Stimulated activated CD4-positive, alpha-beta T cell treated with anti-CD3 and anti-CD28 coated beads, Interleukin-2, amount 100 ng/mL, for 4 hours (primary cell): ENCODE results near the gene FOXJ3.
"Not testable (repeated sequence)": the region's sequence is repeated elsewhere in the genome, so short reads cannot be mapped to it uniquely, and the experiment has no call there.

Experiments
- DNase-seq: peaks from one replicate; pipeline ENCODE4 v3.0.0-alpha.2; 2020; ENCODE audit warnings: low read depth

FOXJ3 gene

GRCh38 chr1:42251042-42251441 lies 84.0 kb downstream of the FOXJ3 start:
- DNase-seq: no peak

- no peak for DNase-seq
These were observed 84.9 kb downstream of the FOXJ3 start for GRCh38 chr1:42250164-42250563.

GRCh38 chr1:42240966-42241755 lies 93.9 kb downstream of the FOXJ3 start:
- no peak for DNase-seq

DNA sequence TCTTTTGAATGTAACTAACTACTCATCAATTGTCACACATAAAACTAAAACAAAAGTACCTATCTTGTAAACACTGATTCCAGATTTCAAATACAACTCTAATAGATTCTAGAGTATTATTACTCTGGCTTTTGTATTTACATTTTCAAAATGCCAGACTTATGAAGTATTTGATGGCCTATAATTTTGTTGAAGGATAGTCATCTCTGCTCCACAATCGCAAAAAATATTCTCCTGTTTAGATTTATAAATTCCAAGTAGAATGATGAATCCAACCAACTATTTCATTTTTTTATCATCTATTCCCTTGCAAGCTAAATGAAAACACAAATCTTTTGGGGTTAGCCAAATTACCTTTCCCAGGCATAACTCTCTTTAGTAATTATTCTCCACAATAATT lies 95.5 kb downstream of the FOXJ3 start:
- DNase-seq: no peak

DNA sequence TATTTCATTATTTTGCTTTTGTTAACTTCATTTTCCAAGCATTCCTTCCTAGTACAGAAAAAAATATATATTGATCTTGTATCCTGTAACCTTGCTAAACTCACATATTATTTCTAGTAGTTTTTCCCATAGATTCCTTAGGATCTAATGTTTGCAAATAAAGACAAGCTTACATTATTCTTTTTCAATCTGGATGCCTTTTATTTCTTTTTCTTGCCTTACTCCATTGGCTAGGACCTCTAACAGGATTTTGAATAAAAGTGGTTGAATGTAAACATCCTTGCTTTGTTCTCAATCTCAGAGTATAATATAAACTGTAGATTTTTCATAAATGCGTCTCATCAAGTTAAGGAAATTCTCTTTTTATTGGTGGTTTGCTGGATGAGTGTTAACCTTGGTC lies 96.0 kb downstream of the FOXJ3 start:
- DNase-seq: no peak

- no peak for DNase-seq
These were observed 103.8 kb downstream of the FOXJ3 start for GRCh38 chr1:42231253-42231652.

GRCh38 chr1:42228938-42229337 lies 106.1 kb downstream of the FOXJ3 start:
- no peak for DNase-seq

DNA sequence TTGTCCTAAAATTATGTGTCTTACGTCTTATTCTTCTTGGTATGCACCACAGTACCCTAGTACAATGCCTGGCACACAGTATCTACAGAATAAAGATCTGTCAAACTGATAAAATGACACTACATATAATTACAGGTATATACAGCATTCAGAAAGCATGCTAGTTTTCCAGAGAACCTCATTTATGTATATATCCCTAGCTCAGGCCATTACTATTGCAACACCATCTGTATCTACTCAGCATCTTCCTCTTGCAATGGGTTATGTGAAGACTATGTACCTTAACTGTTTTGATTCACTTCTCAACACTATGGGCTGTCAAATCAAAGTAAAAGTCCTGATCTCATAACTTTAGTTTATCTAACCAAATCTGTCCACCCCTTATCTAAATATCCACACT lies 112.0 kb downstream of the FOXJ3 start:
- no peak for DNase-seq

- no peak for DNase-seq
These were observed 113.0 kb downstream of the FOXJ3 start for GRCh38 chr1:42221952-42222606.

GRCh38 chr1:42221456-42221855 lies 113.6 kb downstream of the FOXJ3 start:
- no peak for DNase-seq

DNA sequence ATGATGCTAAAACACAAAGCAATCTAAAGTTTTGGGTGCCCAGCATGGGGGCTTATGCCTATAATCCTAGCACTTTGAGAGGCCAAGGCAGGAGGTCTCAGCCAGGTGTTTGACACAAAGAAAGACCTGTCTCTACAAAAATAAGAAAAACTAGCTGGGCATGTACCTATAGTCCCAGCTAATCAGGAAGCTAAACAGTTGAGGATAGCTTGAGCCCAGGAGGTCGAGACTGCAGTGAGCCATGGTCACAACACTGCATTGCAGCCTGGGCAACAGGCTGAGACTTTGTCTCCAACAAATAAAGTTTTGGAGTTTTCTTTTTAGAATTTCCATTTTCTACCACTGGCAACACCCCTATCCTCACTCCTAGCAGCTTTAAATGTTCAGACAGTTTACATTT lies 115.4 kb downstream of the FOXJ3 start:
- DNase-seq: no peak

DNA sequence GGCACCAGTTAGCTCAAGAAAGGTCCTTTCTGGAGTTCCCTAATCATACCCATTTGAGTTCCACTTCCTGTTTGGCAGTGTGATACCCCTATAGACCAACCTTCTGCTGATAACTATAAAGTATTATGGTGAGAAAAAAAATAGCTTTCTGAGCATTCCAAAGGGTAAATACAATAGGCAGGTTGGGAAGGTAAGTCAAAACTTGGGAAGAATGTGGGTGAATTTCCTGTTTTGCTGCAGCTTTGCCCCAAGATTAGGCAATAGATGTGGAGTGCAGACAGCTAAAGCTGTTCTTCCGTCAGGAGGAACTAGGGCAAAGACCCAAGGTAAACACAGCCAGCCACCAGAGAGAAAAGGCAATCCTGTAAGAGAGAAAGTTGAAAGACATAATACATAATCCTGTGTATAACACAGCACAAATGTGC lies 120.6 kb downstream of the FOXJ3 start:
- DNase-seq: no peak

DNA sequence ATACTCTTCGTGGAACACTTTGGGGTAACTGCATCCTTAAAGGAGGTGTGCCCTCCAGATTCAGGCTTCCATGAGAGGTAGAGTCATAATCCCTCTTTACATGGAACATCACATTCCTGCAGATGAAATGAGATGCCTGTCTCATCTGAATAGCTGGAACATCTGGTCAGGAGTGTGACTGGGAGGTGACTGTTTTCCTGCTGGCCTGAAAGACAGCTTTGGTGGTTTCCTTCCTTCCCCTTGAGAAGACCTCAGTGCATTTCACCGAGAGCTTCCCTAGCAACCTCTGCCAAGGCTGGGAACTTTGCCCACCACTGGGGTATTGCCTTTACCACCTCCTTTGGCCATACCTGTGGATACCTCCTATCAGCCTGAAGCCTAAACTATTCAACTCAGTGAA lies 123.8 kb downstream of the FOXJ3 start:
- no peak for DNase-seq

DNA sequence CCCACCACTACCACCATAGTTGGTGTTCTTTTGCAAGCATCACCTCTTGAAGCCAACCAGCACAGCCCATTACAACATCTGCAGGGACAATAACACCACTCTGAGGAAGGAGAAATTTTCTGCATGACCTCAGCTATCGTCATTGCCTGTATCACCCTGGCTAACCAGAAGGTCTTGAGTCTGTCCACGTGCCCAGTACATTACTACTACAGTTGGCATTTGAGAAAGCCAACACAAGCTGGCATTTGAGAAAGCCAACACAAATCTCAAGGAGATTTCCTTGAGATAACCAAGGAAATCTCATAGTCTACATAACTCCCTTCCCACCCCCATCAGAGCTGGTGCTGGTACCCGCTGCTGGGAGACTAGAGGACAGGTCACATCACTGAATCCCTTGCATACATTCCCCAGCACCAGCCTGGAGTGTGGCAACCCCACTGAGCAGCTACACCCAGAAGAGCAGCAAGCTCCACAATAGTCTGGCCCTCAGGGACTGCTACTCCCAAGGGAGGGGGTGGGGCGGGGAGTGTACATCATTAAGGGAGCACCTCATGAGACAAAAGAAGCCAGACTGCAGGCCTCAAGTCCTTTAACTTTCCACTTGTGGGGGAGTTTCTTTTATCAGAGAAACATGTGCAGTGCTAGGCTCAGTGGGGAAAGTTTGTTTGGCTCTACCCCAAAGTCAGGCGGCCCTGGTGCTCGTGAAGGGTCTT lies 124.5 kb downstream of the FOXJ3 start:
- no peak for DNase-seq

DNA sequence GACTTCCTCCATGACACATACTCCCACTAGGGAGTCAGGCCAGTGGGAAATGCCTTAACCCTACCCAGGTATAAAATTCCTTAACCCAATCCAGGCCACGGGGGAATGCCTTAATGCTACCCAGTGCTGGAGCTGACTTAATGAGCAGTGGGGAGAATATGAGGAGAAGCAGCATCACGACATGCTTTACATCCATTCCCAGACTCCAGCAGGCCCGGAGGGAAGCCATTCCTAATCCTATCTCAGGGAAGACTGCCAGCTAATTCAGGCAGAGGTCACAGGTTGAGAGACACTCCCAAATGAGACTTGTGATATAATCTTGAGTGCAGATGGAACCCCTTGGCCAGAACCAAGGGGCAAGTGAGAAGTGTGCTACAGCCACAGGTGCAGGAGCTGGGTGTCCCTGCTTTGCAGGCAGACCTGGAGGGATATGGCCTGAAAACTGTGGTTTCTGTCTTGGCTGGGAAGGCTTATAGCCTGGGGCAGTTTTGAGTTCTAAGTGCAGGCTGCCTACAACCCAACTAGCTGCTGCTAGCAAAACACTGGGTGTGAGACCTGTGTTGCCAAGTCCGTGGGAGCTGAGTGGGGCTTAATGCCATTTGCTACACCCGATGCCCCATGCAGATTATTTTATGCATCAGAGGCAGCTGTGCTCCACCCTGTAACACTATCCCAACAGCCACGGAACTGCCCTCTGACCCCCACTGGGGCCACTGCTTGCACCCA lies 125.3 kb downstream of the FOXJ3 start:
- DNase-seq: no peak

GRCh38 chr1:42206930-42207329 lies 128.1 kb downstream of the FOXJ3 start:
- not testable (repeated sequence) for DNase-seq

GRCh38 chr1:42206164-42206563 lies 128.9 kb downstream of the FOXJ3 start:
- no peak for DNase-seq

DNA sequence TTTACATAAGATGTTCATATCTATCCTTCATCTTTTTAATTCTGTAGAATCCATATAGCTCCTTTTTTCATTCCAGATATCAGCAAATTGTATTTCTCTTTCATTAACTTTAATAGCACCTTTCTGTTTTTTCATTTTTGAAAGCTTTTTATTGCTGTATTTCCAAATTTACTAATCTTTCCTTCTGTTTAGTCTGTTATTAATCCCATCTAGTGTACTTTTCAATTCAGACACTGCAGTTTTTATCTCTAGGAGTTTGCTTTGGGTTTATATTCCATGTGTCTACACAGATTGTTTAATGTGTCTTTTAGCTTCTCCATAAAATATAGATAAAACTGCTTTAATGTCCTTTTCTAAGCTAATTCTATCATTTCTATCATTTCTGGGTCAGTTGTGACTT lies 133.0 kb downstream of the FOXJ3 start:
- no peak for DNase-seq

- DNase-seq: no peak
These were observed 136.8 kb downstream of the FOXJ3 start for GRCh38 chr1:42198251-42198650.

- no peak for DNase-seq
These were observed 139.2 kb downstream of the FOXJ3 start for GRCh38 chr1:42195841-42196240.

DNA sequence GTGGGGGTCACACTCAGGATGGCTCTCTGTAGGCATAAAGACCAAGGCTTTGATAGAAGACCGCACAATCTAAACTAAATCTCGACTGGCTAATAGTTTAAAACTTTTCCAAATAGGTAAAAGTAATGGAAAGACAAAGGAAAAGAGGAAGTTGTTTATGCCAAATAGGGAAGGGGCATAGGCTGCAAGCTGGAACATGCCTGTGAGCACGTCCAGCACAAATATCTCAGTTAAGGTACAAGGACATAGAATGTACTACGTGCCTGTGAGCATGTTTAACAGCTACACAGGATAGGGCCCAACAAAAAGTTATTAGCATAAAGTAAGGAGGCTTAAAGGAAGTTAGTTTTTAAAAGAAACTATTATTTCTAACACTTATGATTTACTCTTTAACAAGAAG lies 142.9 kb downstream of the FOXJ3 start:
- DNase-seq: no peak

- no peak for DNase-seq
These were observed 143.7 kb downstream of the FOXJ3 start for GRCh38 chr1:42191319-42191718.
